ENCODE results near the gene ATP9A. TPM values are rescaled to one million over a fixed set of nuclear protein-coding genes. Genes with fewer than 3 reads are reported as not detected.

Gene ATP9A
- total RNA-seq, 1 experiment from 2014 or later, result 31.3 TPM

DNA sequence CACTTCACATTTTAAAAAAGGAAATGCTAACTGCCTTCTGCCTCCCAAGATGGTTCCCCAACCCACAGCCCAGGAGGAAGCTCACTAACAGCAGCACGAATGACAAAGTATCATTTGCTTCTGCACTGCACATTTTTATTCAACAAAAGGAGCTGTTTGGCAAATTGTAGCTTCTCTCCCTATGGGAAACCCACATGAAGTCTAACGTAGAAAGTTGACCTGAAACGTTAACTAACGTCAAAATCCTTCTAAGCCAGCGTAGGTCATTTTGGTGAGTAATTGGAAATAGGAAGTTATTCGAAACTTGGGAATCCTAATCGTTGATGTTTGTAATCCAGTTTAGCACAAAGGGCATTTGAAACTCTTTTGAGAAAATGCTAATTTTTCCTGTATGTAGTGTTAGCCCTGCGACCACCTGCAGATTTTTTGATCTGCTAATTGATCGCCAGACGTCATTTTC lies 31.2 kb upstream of the ATP9A start:
- H3K27me3 ChIP-seq (ENCODE audit: low read length), result no peaks in the 10 kb centered on the region
- DNase-seq (no peak), ATAC-seq (no peak)
- no TSS peak for BruUV-seq (replicated peaks)
- H4K20me1 ChIP-seq (ENCODE audit: low read length), result no peaks in the 10 kb centered on the region
- intact Hi-C loops (cut with micrococcal nuclease), result no loop called here
- no peak overlapping the region for H3K9ac ChIP-seq (ENCODE audit: low read length)
- H3K4me2 ChIP-seq (ENCODE audit: low read length), result peak overlapping the region; percentile 98
- peaks cover 33% of the 10 kb centered on the region for H3K4me1 ChIP-seq (ENCODE audit: insufficient read depth, low read length)
- no peaks in the 10 kb centered on the region for H3K9me3 ChIP-seq (ENCODE audit: low read length)
- CTCF ChIA-PET, result interaction anchor here (1.0 to 1.6 kb wide), 2 partner anchors 167 to 262 kb away, joined by 8 to 10 read pairs; no protein-coding TSS in a partner anchor
- H3K36me3 ChIP-seq (ENCODE audit: low read depth, low read length), result no peaks in the 10 kb centered on the region
- no peak overlapping the region for H3K27ac ChIP-seq (ENCODE audit: low read length)
- POLR2A ChIA-PET (ENCODE audit: unreplicated experiment), result no interaction called here
- no peaks in the 10 kb centered on the region for H3F3A ChIP-seq (ENCODE audit: low read length, unreplicated experiment)
- no peaks in the 10 kb centered on the region for H3K79me2 ChIP-seq (ENCODE audit: low read length)
- H3K9me2 ChIP-seq (replicated peaks; ENCODE audit: low read length), result no peaks in the 10 kb centered on the region
- H2AFZ ChIP-seq (ENCODE audit: low read length), result peak overlapping the region; percentile 98
- H3K4me3 ChIP-seq (ENCODE audit: low read length), result peak overlapping the region; percentile 73; the same call in 1 of the 2 replicates
- no peak for TF ChIP-seq EZH2phosphoT487 (IDR thresholded peaks at IDR 0.05; ENCODE audit: borderline replicate concordance, low read length)
- TF ChIP-seq CTCF (conservative IDR thresholded peaks at IDR 0.05; ENCODE audit: low read depth, low read length), result no peak
- no peak for TF ChIP-seq EZH2 (IDR thresholded peaks at IDR 0.05; ENCODE audit: low read length, unreplicated experiment)

DNA sequence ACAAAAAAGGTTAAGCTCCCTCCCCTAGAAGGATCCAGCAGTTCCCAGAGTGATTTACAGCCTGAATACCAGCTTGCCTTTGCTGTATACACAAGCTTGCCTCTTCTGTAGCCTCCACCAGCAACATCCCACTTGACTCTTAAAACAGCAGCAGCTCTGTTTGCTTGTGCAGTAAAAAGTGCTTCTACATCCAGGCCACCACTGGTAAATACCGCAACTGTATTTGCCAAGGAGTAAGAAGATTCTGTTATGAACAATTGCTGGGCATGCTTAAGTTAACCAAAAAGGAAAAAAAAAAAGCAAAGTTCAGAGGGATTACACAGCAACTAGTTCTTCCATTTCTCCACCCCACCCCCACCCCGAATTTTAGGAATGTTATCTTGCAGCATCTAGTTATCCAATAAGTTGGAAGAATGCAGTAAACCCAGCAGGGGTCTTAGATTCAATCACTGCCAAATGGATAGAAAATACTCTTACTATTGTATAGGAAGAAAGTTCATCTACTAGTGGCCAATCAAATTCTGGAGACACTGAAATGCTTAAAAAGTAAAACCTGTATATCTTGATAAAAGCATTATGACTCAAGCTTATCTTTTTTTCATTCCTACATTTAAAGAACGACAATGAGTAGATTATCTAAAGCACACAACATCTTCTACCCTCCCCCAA lies 29.3 kb upstream of the ATP9A start:
- H3K36me3 ChIP-seq (ENCODE audit: low read depth, low read length), result no peaks in the 10 kb centered on the region
- ATAC-seq, result no peak
- H3K4me1 ChIP-seq (ENCODE audit: insufficient read depth, low read length), result peaks cover 22% of the 10 kb centered on the region
- ChIA-PET CTCF (interaction anchor here (0.9 kb wide), 1 partner anchor 286 kb away, joined by 3 read pairs; no protein-coding TSS in a partner anchor), POLR2A (ENCODE audit: unreplicated experiment) (no interaction called here)
- no peak overlapping the region for H3K4me2 ChIP-seq (ENCODE audit: low read length)
- TF ChIP-seq EZH2 (IDR thresholded peaks at IDR 0.05; ENCODE audit: low read length, unreplicated experiment), result no peak
- TF ChIP-seq EZH2phosphoT487 (IDR thresholded peaks at IDR 0.05; ENCODE audit: borderline replicate concordance, low read length), result no peak
- no peak for TF ChIP-seq CTCF (conservative IDR thresholded peaks at IDR 0.05; ENCODE audit: low read depth, low read length)
- H4K20me1 ChIP-seq (ENCODE audit: low read length), result no peaks in the 10 kb centered on the region
- peak; percentile 26 for DNase-seq
- no peaks in the 10 kb centered on the region for H3K27me3 ChIP-seq (ENCODE audit: low read length)
- H3K9ac ChIP-seq (ENCODE audit: low read length), result no peak overlapping the region
- H3K79me2 ChIP-seq (ENCODE audit: low read length), result no peaks in the 10 kb centered on the region
- H3K4me3 ChIP-seq (ENCODE audit: low read length), result no peak overlapping the region
- no peak overlapping the region for H2AFZ ChIP-seq (ENCODE audit: low read length)
- no peaks in the 10 kb centered on the region for H3F3A ChIP-seq (ENCODE audit: low read length, unreplicated experiment)
- intact Hi-C loops (cut with micrococcal nuclease), result no loop called here
- BruUV-seq (replicated peaks), result no TSS peak
- H3K9me2 ChIP-seq (replicated peaks; ENCODE audit: low read length), result no peaks in the 10 kb centered on the region
- no peak overlapping the region for H3K27ac ChIP-seq (ENCODE audit: low read length)
- H3K9me3 ChIP-seq (ENCODE audit: low read length), result no peaks in the 10 kb centered on the region

- Histone ChIP-seq H3K9me3 (ENCODE audit: low read length) (no peaks in the 10 kb centered on the region), H3K27me3 (ENCODE audit: low read length) (no peaks in the 10 kb centered on the region), H2AFZ (ENCODE audit: low read length) (no peak overlapping the region), H3K4me1 (ENCODE audit: insufficient read depth, low read length) (peaks cover 13% of the 10 kb centered on the region), H4K20me1 (ENCODE audit: low read length) (no peaks in the 10 kb centered on the region), H3K9me2 (replicated peaks; ENCODE audit: low read length) (no peaks in the 10 kb centered on the region), H3K4me3 (ENCODE audit: low read length) (no peak overlapping the region), H3K4me2 (ENCODE audit: low read length) (no peak overlapping the region), H3K79me2 (ENCODE audit: low read length) (no peaks in the 10 kb centered on the region), H3K36me3 (ENCODE audit: low read depth, low read length) (no peaks in the 10 kb centered on the region), H3K27ac (ENCODE audit: low read length) (no peak overlapping the region), H3F3A (ENCODE audit: low read length, unreplicated experiment) (no peaks in the 10 kb centered on the region), H3K9ac (ENCODE audit: low read length) (no peak overlapping the region)
- ChIA-PET CTCF (interaction anchor here (0.6 kb wide), 1 partner anchor 95 kb away, joined by 4 read pairs; no protein-coding TSS in a partner anchor), POLR2A (ENCODE audit: unreplicated experiment) (no interaction called here)
- TF ChIP-seq CTCF (conservative IDR thresholded peaks at IDR 0.05; ENCODE audit: low read depth, low read length) (no peak), EZH2phosphoT487 (IDR thresholded peaks at IDR 0.05; ENCODE audit: borderline replicate concordance, low read length) (no peak), EZH2 (IDR thresholded peaks at IDR 0.05; ENCODE audit: low read length, unreplicated experiment) (no peak)
- no TSS peak for BruUV-seq (replicated peaks)
- ATAC-seq, result no peak
- intact Hi-C loops (cut with micrococcal nuclease), result no loop called here
- DNase-seq, result no peak
These were observed 28.1 kb upstream of the ATP9A start for GRCh38 chr20:51796340-51796739.

Data from PC-3 (cell line).